Limb (tissue), 2 donors: ENCODE measurements around the gene COL5A1.
"Not testable (repeated sequence)": the region's sequence is repeated elsewhere in the genome, so short reads cannot be mapped to it uniquely, and the experiment has no call there.

ENCODE experiments used
- DNase-seq, 2 donors: peaks; one replicate each; pipeline ENCODE4 v3.0.0-alpha.2; 2016; ENCODE audit errors: extremely low spot score in 2 of 2

The COL5A1 gene

GRCh38 chr9:134690946-134691694 lies 49.5 kb downstream of the COL5A1 start:
- DNase-seq, result no peak

- no peak for DNase-seq
Measured at GRCh38 chr9:134691695-134692572, 50.3 kb downstream of the COL5A1 start.

- no peak for DNase-seq
Measured at GRCh38 chr9:134692573-134692860, 50.9 kb downstream of the COL5A1 start.

GRCh38 chr9:134693011-134693410 lies 51.4 kb downstream of the COL5A1 start:
- no peak for DNase-seq

- no peak for DNase-seq
Measured at GRCh38 chr9:134693641-134694367, 52.2 kb downstream of the COL5A1 start.

- no peak for DNase-seq
Measured at GRCh38 chr9:134694368-134694665, 52.7 kb downstream of the COL5A1 start.

GRCh38 chr9:134694714-134695113 lies 53.1 kb downstream of the COL5A1 start:
- no peak for DNase-seq

GRCh38 chr9:134695144-134695543 lies 53.5 kb downstream of the COL5A1 start:
- no peak for DNase-seq

GRCh38 chr9:134696433-134696832 lies 54.8 kb downstream of the COL5A1 start:
- DNase-seq, result no peak

- no peak for DNase-seq
Measured at GRCh38 chr9:134698111-134698510, 56.5 kb downstream of the COL5A1 start.

GRCh38 chr9:134698587-134699342 lies 57.2 kb downstream of the COL5A1 start:
- DNase-seq, result peak in 1 of 2 donors; percentile 79

- no peak for DNase-seq
Measured at GRCh38 chr9:134699343-134699740, 57.7 kb downstream of the COL5A1 start.

- no peak for DNase-seq
Measured at GRCh38 chr9:134700636-134701350, 59.2 kb downstream of the COL5A1 start.

- no peak for DNase-seq
Measured at GRCh38 chr9:134701581-134702259, 60.1 kb downstream of the COL5A1 start.

- no peak for DNase-seq
Measured at GRCh38 chr9:134702291-134702690, 60.7 kb downstream of the COL5A1 start.

- DNase-seq, result not testable (repeated sequence)
Measured at GRCh38 chr9:134703730-134704114, 62.1 kb downstream of the COL5A1 start.

GRCh38 chr9:134704498-134704897 lies 62.9 kb downstream of the COL5A1 start:
- DNase-seq, result no peak

GRCh38 chr9:134705786-134706185 lies 64.2 kb downstream of the COL5A1 start:
- no peak for DNase-seq

GRCh38 chr9:134706522-134706921 lies 64.9 kb downstream of the COL5A1 start:
- no peak for DNase-seq

- DNase-seq, result peak; percentile 90 to 91
Measured at GRCh38 chr9:134707031-134707680, 65.6 kb downstream of the COL5A1 start.
